Activated T-helper 9 cell treated with anti-CD3 and anti-CD28 coated beads, Interleukin-2, amount 50 U/mL, for 16 hours (primary cell): Measurements from ENCODE around the gene SH3BGRL3.
"Not testable (repeated sequence)": the region's sequence is repeated elsewhere in the genome, so short reads cannot be mapped to it uniquely, and the experiment has no call there.

Source experiments
- DNase-seq: peaks from one replicate; pipeline ENCODE4 v3.0.0-alpha.2; 2020; ENCODE audit warnings: low read depth

The SH3BGRL3 gene

GRCh38 chr1:26317146-26317545, 37.3 kb downstream of the SH3BGRL3 start:
- DNase-seq = no peak

GRCh38 chr1:26317612-26318337, 37.9 kb downstream of the SH3BGRL3 start, which contains the start of gene CD52:
TSS of gene CD52 (plus strand) at chr1:26317958. CDS start at chr1:26318018, 60 bp downstream.
- DNase-seq = peak; percentile 58

- DNase-seq = no peak
Observed at GRCh38 chr1:26318338-26319064, 38.6 kb downstream of the SH3BGRL3 start.

- DNase-seq = no peak
Observed at GRCh38 chr1:26320896-26321295, 41.0 kb downstream of the SH3BGRL3 start.

GRCh38 chr1:26321315-26322041, 41.6 kb downstream of the SH3BGRL3 start:
- peak; percentile 90 for DNase-seq

GRCh38 chr1:26322042-26322331, 42.1 kb downstream of the SH3BGRL3 start:
- DNase-seq = no peak

- no peak for DNase-seq
Observed at GRCh38 chr1:26323382-26323781, 43.5 kb downstream of the SH3BGRL3 start.

- no peak for DNase-seq
Observed at GRCh38 chr1:26324550-26324949, 44.7 kb downstream of the SH3BGRL3 start.

GRCh38 chr1:26327956-26328362, 48.1 kb downstream of the SH3BGRL3 start:
- DNase-seq = no peak

- DNase-seq = no peak
Observed at GRCh38 chr1:26328597-26328996, 48.7 kb downstream of the SH3BGRL3 start.

- DNase-seq = not testable (repeated sequence)
Observed at GRCh38 chr1:26329380-26329779, 49.5 kb downstream of the SH3BGRL3 start.

- no peak for DNase-seq
Observed at GRCh38 chr1:26330276-26330675, 50.4 kb downstream of the SH3BGRL3 start.
